ENCODE results near the gene TAF12.
A peak's percentile ranks its signal among the peaks of the same experiment; 100 is the strongest.
"Not testable (repeated sequence)": the region's sequence is repeated elsewhere in the genome, so short reads cannot be mapped to it uniquely, and the experiment has no call there.

The TAF12 gene

DNA sequence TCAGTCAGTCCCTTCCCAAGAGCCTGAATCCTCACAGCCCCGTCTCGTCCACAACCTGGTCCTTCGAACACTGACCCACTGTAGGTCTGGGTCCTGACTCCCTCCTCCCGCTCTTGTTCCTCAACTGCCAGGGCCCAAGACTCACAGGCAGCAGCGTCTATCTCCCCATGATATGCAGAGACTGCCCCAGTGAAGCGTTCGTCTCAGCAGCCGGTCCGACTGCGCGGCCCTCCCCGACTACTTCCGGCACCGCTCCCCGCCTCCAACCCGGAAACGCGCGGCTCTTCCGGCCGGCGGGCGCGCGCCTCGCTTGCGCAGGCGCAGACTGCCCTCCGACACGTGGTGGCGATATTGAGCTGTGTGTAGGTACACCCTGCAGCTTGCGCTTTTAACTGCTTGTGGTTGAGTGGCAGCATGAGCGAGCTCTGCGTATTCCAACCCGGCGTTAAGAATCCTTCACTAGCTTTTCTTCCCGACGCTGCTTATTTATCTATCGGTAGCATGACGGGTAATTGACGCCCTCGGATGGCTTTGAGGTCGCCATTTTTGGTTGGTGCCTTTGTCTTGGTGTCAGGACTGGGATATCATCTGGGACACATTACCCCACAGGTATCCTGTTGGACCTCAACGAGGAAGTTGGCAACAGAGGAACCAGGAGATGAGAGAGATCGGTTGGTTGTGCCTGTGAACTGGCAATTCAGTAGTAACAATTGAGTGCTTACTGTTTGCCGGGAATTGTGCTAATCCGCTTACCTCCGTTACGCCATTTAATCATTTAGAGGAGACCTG lies at the start of gene TAF12:
Gene TAF12, minus strand, starts transcription at position 221 of the 789 bp plus-strand sequence. CDS start 20,986 bp downstream, outside the sequence.
- FAIRE-seq, result no peak

DNA sequence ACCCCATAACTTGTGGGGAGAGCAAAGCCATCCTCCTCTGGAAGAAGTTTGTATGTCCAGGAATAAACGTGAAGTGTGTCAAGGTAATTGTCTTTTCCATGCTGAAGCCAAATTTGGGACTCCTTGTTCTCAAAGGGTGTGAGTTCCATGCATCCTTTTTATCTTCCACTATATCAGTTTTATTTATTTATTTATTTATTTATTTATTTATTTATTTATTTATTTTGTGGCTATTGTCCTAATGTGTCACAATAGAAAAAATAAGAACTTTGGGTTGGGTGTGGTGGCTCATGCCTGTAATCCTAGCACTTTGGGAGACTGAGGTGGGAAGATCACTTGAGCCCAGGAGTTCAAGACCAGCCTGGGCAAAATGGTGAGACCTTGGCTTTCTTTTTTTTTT lies 48.8 kb upstream of the TAF12 start:
- FAIRE-seq, result not testable (repeated sequence)

DNA sequence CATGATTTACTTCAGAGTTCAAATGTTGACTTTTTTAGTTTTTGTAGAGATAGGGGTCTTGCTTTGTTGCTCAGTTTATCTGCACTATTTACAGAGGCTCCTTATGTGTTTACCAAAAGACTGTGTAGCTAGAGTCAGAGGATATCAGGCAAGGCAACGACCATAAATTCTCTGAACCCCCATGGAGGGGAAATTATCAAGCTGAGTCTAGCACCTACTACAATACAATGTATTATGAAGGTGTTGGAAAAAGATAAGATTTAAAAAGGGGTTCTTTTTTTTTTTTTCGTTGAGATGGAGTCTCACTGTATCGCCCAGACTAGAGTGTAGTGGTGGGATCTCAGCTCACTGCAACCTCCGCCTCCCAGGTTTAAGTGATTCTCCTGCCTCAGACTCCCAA lies 42.1 kb upstream of the TAF12 start:
- FAIRE-seq, result no peak

- FAIRE-seq, result no peak
Measured at GRCh38 chr1:28682840-28683239, 40.0 kb upstream of the TAF12 start.

GRCh38 chr1:28680151-28680550 lies 37.3 kb upstream of the TAF12 start:
- FAIRE-seq, result no peak

- FAIRE-seq, result no peak
Measured at GRCh38 chr1:28675924-28676257, 33.0 kb upstream of the TAF12 start.

- FAIRE-seq, result not testable (repeated sequence)
Measured at GRCh38 chr1:28672971-28673370, 30.1 kb upstream of the TAF12 start.

DNA sequence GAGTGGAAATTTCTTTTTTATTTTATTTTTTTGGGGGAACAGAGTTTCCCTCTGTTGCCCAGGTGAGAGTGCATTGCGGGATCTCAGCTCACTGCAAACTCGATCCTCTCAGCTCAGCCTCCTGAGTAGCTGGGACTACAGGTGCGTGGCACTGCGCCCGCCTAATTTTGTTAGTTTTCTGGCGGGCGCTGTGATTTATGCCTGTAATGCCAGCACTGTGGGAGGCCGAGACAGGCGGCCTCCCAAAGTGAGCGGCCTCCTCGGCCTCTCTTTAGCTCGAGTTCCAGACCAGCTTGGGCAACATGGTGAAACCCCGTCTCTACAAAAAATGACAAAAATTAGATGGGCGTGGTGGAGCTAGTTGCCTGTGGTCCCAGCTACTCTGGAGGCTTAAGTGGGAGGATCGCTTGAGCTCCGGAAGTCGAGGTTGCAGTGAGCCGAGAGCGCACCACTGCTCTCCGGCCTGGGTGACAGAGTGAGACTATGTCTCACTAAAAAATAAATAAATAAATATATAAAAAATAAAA lies 28.4 kb upstream of the TAF12 start:
- no peak for FAIRE-seq

DNA sequence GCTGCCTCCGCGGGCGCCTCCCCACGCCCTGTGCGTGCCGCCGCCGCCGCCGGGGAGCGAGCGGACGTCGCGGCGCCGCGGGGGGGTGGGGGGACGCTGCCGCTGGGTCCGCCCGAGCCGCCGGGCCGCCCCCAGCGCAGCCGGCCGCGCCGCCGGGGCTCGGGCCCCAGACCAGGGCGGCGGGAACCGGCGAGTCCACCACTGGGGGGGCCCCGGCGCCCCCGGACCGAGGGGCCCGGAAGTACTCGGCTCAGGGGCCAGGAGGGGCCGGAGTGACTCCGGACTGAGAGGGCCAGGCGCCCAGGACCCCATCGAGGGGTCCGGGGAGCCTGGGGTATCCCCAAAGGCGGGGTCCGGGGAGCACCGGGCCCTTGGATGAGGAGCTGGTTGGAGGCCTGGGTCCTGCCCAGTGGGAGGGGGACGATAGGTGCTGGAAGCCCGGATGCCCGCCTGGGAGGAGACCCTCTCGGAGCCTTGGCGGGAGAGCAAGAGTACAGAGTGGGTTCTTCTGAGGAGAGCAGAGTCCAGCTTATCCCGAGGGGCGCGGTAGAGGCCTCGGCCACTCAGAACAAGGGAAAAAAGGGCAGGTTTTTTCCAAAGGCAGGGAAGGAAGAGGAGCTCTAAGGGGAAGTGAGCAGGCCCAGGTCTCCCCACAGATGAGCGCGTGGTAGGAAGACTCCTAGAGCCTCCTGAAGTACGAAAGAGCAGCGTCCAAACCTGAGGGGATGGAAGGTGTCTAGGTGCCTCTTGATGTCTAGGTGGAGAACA lies 26.3 kb upstream of the TAF12 start:
- no peak for FAIRE-seq

- FAIRE-seq, result no peak
Measured at GRCh38 chr1:28668191-28668955, 25.5 kb upstream of the TAF12 start, which contains the start of gene GMEB1. Gene GMEB1 (plus strand): TSS chr1:28668784. CDS start chr1:28683613, 14,829 bp downstream.

- FAIRE-seq, result no peak
Measured at GRCh38 chr1:28666806-28667205, 23.9 kb upstream of the TAF12 start.

DNA sequence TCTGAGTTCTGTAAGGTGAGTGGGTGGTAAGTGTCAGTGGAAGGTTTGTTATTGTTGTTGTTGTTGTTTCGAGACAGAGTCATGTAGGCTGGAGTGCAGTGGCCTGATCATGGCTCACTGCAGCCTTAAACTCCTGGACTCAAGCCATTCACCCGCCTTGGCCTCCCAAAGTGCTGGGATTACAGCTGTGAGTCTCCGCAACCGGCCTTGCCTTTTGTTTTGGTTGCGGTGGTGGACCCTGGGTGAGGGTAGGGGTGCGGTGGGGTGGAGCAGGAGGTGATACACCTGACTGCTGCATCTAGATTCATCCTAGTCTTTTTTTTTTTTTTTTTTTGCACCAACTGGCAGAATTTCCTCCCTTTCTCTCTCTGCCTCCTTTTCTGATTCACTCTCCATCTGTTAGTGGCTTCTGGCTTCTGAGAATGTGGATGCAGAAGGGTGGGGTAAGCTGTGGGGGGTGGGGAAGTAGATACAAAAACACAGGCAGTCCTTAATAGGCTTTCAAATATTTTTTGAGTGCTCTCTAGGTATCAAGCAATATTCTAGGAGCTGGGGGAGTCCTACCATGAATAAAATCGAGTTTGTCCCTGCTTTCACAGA lies 21.1 kb upstream of the TAF12 start:
- no peak for FAIRE-seq

DNA sequence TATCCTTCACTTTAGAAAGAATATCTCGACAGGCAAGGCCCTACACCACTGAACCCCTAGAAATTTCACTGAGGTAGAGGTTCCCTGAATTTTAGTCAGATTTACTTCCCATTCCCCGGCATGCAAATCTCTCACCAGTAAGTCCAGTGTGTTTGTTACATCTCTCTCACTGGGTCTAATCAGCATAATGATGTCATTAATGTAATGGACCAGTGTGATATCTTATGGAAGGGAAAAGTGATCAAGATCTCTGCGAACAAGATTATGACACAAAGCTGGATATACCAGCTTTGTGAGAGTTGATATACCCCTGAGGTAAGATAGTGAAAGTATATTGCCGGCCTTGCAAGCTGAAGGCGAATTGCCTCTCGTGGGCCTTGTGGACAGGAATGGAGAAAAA lies 13.5 kb upstream of the TAF12 start:
- FAIRE-seq, result no peak

DNA sequence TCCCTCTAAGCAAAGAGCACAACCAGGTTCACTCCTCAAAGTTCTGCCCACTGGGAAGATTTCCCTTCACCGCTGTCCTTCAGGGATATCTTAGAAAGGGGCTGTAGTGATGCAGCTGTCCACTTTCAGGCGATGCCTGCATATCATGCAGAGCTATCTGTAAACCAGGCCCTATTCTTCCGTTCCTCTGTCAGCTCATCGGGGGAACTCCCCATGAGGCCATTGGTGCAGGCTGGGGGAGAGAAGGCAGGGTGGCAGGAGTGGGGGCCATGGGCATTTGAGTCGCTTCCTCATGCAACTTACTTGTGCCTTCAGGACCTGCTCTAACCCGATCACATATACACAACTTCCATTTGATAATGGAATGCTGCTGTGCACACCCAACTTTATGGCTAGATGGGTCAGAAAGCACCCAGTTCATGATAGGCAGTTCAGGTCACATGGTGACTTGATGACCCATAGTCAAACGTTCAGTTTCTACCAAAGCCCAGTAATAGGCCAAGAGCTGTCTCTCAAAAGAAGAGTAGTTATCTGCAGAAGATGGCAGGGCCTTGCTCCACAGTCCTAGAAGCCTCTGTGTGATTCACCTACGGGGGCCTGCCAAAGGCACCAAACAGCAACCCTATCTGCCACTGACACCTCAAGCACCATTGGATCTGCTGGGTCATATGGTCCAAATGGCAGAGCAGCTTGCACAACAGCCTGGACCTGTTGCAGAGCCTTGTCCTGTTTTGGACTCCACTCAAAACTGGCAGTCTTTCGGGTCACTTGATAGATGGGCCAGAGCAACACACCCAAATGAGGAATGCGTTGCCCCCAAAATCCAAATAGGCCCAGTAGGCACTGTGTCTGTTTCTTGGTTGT lies 12.8 kb upstream of the TAF12 start:
- FAIRE-seq, result not testable (repeated sequence)

GRCh38 chr1:28653870-28654269 lies 11.0 kb upstream of the TAF12 start:
- FAIRE-seq, result not testable (repeated sequence)

DNA sequence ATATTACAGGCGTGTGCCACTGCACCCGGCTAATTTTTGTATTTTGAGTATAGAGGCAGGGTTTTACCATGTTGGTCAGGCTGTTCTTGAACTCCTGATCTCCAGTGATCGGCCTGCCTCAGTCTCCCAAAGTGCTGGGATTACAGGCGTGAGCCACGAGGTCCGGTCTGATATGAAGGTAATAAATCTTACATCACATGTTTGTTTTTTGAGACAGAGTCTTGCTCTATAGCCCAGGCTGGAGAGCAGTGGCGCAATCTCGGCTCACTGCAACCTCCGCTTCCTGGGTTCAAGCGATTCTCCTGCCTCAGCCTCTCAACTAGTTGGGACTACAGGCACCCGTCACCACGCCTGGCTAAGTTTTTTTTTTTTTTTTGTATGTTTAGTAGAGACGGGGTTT lies 10.2 kb upstream of the TAF12 start:
- not testable (repeated sequence) for FAIRE-seq

DNA sequence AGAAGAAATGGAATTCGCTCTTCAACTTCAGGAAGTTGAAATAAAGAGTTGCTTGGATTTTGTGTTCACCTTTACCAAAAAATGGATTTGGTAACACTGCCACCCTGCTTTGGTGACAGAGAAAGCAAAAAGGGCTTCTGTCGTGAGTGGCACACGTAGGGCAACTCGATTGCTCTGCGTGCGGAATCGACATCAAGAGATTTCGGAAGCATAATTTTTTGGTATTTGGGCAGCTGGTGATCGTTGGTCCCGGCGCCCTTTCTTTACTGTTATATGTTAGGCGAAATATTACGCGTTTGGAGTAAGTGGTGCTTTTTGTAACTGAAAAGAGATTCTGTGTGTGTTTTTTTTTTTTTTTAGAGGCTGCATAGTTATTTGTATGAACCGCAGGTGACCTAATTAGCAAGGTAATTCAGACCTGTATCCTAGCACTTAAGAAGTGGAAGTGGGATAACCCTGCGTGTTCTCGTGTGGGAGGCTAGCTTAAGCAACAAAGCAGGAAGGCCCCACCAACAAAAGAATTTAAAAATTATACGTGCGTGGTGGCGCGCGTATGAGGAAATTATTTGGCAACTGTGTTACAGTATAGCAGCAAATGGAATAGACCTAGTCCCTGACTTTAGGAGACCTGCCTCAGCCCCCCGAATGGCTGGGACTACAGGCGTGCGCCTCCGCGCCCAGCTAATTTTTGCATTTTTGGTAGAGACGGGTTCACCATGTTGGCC lies 5.8 kb upstream of the TAF12 start, which contains the start of gene RNU11:
Gene RNU11, plus strand, starts transcription at position 127 of the 725 bp plus-strand sequence.
- no peak for FAIRE-seq

GRCh38 chr1:28648008-28648473 lies 5.2 kb upstream of the TAF12 start:
- peak; percentile 80 for FAIRE-seq

GRCh38 chr1:28646040-28646439 lies 3.2 kb upstream of the TAF12 start:
- no peak for FAIRE-seq

DNA sequence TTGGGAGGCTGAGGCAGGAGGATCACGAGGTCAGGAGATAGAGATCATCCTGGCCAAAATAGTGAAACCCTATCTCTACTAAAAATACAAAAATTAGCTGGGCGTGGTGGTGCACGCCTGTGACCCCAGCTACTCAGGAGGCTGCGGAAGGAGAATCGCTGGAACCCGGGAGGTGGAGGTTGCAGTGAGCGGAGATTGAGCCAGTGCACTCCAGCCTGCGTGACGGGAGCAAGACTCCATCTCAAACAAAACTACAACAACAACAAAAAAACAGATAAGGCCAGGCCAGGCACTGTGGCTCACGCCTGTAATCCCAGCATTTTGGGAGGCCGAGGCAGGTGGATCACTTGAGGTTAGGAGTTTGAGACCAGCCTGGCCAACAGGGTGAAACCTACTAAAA lies 2.5 kb upstream of the TAF12 start:
- FAIRE-seq, result not testable (repeated sequence)

DNA sequence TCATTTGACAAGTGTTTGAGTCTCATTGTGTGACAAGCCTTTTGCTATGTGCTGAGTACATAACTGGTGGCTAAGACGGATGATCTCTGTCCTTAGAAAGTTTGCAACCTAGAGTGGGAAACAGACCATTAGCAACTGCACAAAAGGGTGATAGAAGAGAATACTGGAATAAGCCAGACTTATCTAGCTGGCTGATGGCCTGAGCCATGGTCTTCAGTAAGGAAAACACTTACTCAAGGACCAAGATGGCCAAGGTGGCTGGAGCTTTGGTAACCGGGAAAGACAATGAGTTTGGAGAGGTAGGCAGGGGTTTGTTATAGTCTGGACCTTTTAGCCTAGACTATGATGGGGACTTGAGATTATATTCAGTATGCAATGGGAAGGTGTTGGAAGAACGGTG lies 1.6 kb upstream of the TAF12 start:
- no peak for FAIRE-seq
